GM21367 (cell line): Measurements from ENCODE around the gene RNF151.
A peak's percentile ranks its signal among the peaks of the same experiment; 100 is the strongest.
"Not testable (repeated sequence)": the region's sequence is repeated elsewhere in the genome, so short reads cannot be mapped to it uniquely, and the experiment has no call there.

Experiments
- ATAC-seq: cut with Tn5 transposase; IDR thresholded peaks from one replicate; pipeline ENCODE4 v1.9.1; 2021; ENCODE audit not compliant: unreplicated experiment

Gene RNF151

GRCh38 chr16:1966460-1966859 is at the start of gene RNF151:
TSS of gene RNF151 (plus strand) at chr16:1966856. CDS start at chr16:1966882, 26 bp downstream.
- ATAC-seq = no peak

- ATAC-seq = no peak
These were observed 49.5 kb upstream of the RNF151 start for GRCh38 chr16:1917056-1917664.

- no peak for ATAC-seq
These were observed 48.8 kb upstream of the RNF151 start for GRCh38 chr16:1917665-1918350.

GRCh38 chr16:1918351-1919326 is 48.0 kb upstream of the RNF151 start, which contains the start of gene HS3ST6:
TSS of gene HS3ST6 (minus strand) at chr16:1918415. CDS start at chr16:1918323, 92 bp downstream.
- ATAC-seq = no peak

- ATAC-seq = no peak
These were observed 47.2 kb upstream of the RNF151 start for GRCh38 chr16:1919327-1919998.

GRCh38 chr16:1920122-1920521 is 46.5 kb upstream of the RNF151 start:
- ATAC-seq = not testable (repeated sequence)

GRCh38 chr16:1920727-1921171 is 45.9 kb upstream of the RNF151 start:
- no peak for ATAC-seq

- no peak for ATAC-seq
These were observed 44.3 kb upstream of the RNF151 start for GRCh38 chr16:1922357-1922756.

- no peak for ATAC-seq
These were observed 43.2 kb upstream of the RNF151 start for GRCh38 chr16:1923299-1924034.

- no peak for ATAC-seq
These were observed 42.6 kb upstream of the RNF151 start for GRCh38 chr16:1924095-1924494.

- ATAC-seq = no peak
These were observed 40.4 kb upstream of the RNF151 start for GRCh38 chr16:1926271-1926670.

GRCh38 chr16:1929105-1929504 is 37.6 kb upstream of the RNF151 start:
- ATAC-seq = no peak

GRCh38 chr16:1929578-1930337 is 36.9 kb upstream of the RNF151 start:
- peak; percentile 76 for ATAC-seq

- no peak for ATAC-seq
These were observed 36.3 kb upstream of the RNF151 start for GRCh38 chr16:1930338-1930720.

- ATAC-seq = no peak
These were observed 34.3 kb upstream of the RNF151 start for GRCh38 chr16:1932050-1933028.

- ATAC-seq = no peak
These were observed 33.5 kb upstream of the RNF151 start for GRCh38 chr16:1933097-1933661.

- no peak for ATAC-seq
These were observed 29.6 kb upstream of the RNF151 start for GRCh38 chr16:1936945-1937479.

GRCh38 chr16:1938316-1938715 is 28.3 kb upstream of the RNF151 start:
- ATAC-seq = no peak
